Measurements from ENCODE around the gene NPHS1. TPM values are rescaled to one million over a fixed set of nuclear protein-coding genes. Genes with fewer than 3 reads are reported as not detected.

The NPHS1 gene
- polyA plus RNA-seq, 1 donor, result 0.71 TPM

GRCh38 chr19:35787227-35787799 is 65.0 kb downstream of the NPHS1 start:
- no peak for DNase-seq

- DNase-seq, result no peak
Observed at GRCh38 chr19:35786299-35787160, 65.8 kb downstream of the NPHS1 start.

- DNase-seq, result no peak
Observed at GRCh38 chr19:35785339-35785627, 67.0 kb downstream of the NPHS1 start.

- no peak for DNase-seq
Observed at GRCh38 chr19:35784503-35785338, 67.6 kb downstream of the NPHS1 start.

GRCh38 chr19:35783469-35784434 is 68.6 kb downstream of the NPHS1 start:
- no peak for DNase-seq

GRCh38 chr19:35782589-35782988 is 69.7 kb downstream of the NPHS1 start:
- DNase-seq, result no peak

GRCh38 chr19:35781650-35782049 is 70.7 kb downstream of the NPHS1 start:
- DNase-seq, result no peak

GRCh38 chr19:35780717-35781116 is 71.6 kb downstream of the NPHS1 start:
- DNase-seq, result no peak

GRCh38 chr19:35780058-35780457 is 72.2 kb downstream of the NPHS1 start:
- DNase-seq, result no peak

GRCh38 chr19:35779033-35779432 is 73.3 kb downstream of the NPHS1 start:
- DNase-seq, result no peak

- DNase-seq, result no peak
Observed at GRCh38 chr19:35777961-35778360, 74.3 kb downstream of the NPHS1 start.

GRCh38 chr19:35777086-35777841 is 75.0 kb downstream of the NPHS1 start:
- DNase-seq, result no peak

- DNase-seq, result no peak
Observed at GRCh38 chr19:35776102-35776788, 76.1 kb downstream of the NPHS1 start.

Other genes starting within 250 kb of the NPHS1 start
- gene HAUS5, start 239.8 kb downstream of the NPHS1 start, polyA plus RNA-seq (ENCODE audit: insufficient read length), result 13.7 TPM
- gene RBM42, start 223.5 kb downstream of the NPHS1 start, polyA plus RNA-seq (ENCODE audit: insufficient read length), result 50.1 TPM
- gene ETV2, start 210.8 kb downstream of the NPHS1 start, polyA plus RNA-seq (ENCODE audit: insufficient read length), result 3.4 TPM
- gene COX6B1, start 204.2 kb downstream of the NPHS1 start, polyA plus RNA-seq (ENCODE audit: insufficient read length), result 256 TPM
- gene UPK1A, start 186.0 kb downstream of the NPHS1 start, polyA plus RNA-seq (ENCODE audit: insufficient read length), result 0.32 TPM
- gene ZBTB32, start 147.9 kb downstream of the NPHS1 start, polyA plus RNA-seq (ENCODE audit: insufficient read length), result 0.15 TPM
- gene KMT2B, start 134.5 kb downstream of the NPHS1 start, polyA plus RNA-seq (ENCODE audit: insufficient read length), result 24.6 TPM
- 6.2 TPM for gene IGFLR1, start 110.1 kb downstream of the NPHS1 start, polyA plus RNA-seq (ENCODE audit: insufficient read length)
- gene U2AF1L4, start 107.1 kb downstream of the NPHS1 start, polyA plus RNA-seq (ENCODE audit: insufficient read length), result 18.2 TPM
- 31.7 TPM for gene PSENEN, start 106.9 kb downstream of the NPHS1 start, polyA plus RNA-seq (ENCODE audit: insufficient read length)
- 8.9 TPM for gene LIN37, start 103.9 kb downstream of the NPHS1 start, polyA plus RNA-seq (ENCODE audit: insufficient read length)
- 816 TPM for gene HSPB6, start 95.5 kb downstream of the NPHS1 start, polyA plus RNA-seq (ENCODE audit: insufficient read length)
- gene PROSER3, start 94.3 kb downstream of the NPHS1 start, polyA plus RNA-seq (ENCODE audit: insufficient read length), result 16.3 TPM
- 19.9 TPM for gene ARHGAP33, start 76.9 kb downstream of the NPHS1 start, polyA plus RNA-seq (ENCODE audit: insufficient read length)
- 0.12 TPM for gene PRODH2, start 39.7 kb downstream of the NPHS1 start, polyA plus RNA-seq (ENCODE audit: insufficient read length)
- 0.31 TPM for gene KIRREL2, start 4.4 kb upstream of the NPHS1 start, polyA plus RNA-seq (ENCODE audit: insufficient read length)
- gene APLP1, start 16.1 kb upstream of the NPHS1 start, polyA plus RNA-seq (ENCODE audit: insufficient read length), result 6.2 TPM
- 2.1 TPM for gene NFKBID, start 48.0 kb upstream of the NPHS1 start, polyA plus RNA-seq (ENCODE audit: insufficient read length)
- 8.3 TPM for gene HCST, start 50.0 kb upstream of the NPHS1 start, polyA plus RNA-seq (ENCODE audit: insufficient read length)
- 25.8 TPM for gene TYROBP, start 55.8 kb upstream of the NPHS1 start, polyA plus RNA-seq (ENCODE audit: insufficient read length)
- gene LRFN3, start 83.9 kb upstream of the NPHS1 start, polyA plus RNA-seq (ENCODE audit: insufficient read length), result 8.6 TPM
- 15.9 TPM for gene SDHAF1, start 142.7 kb upstream of the NPHS1 start, polyA plus RNA-seq (ENCODE audit: insufficient read length)
- gene SYNE4, start 156.3 kb upstream of the NPHS1 start, polyA plus RNA-seq (ENCODE audit: insufficient read length), result 0.27 TPM
- gene ALKBH6, start 161.7 kb upstream of the NPHS1 start, polyA plus RNA-seq (ENCODE audit: insufficient read length), result 10.9 TPM
- gene CLIP3, start 180.4 kb upstream of the NPHS1 start, polyA plus RNA-seq (ENCODE audit: insufficient read length), result 19.3 TPM
- gene THAP8, start 201.8 kb upstream of the NPHS1 start, polyA plus RNA-seq (ENCODE audit: insufficient read length), result 11.2 TPM
- 3.1 TPM for gene WDR62, start 202.4 kb upstream of the NPHS1 start, polyA plus RNA-seq (ENCODE audit: insufficient read length)